SK-N-SH (cell line): ENCODE measurements around the gene OR52A1. TPM values are rescaled to one million over a fixed set of nuclear protein-coding genes. Genes with fewer than 3 reads are reported as not detected.

ENCODE experiments used
- CTCF ChIA-PET: fragments of 300-600, 350-600 bp; formaldehyde crosslinking; extraction: SDS; loops from one replicate; lab custom pipeline; 2021; lab: Yijun Ruan, JAX
- POLR2A ChIA-PET: fragments of 350-600 bp; sonication (Branson Sonifier 250); formaldehyde crosslinking; extraction: SDS; loops from one replicate; lab custom pipeline; 2020; ENCODE audit warnings: antibody characterized with exemption, inconsistent platforms; lab: Yijun Ruan, JAX
- DNase-seq: peaks from one replicate; pipeline ENCODE4 v3.0.0; 2012
- H2AFZ ChIP-seq: fragments of 200-600 bp; sonication (generic); 2 replicates; pipeline ENCODE4 v1.8.1; 2016; ENCODE audit warnings: antibody characterized with exemption, mild to moderate bottlenecking, low read depth
- H3F3A ChIP-seq: fragments of 200-600 bp; sonication (generic); replicated peaks from 2 replicates; pipeline ENCODE3; 2016; ENCODE audit warnings: antibody characterized with exemption, mild to moderate bottlenecking; ENCODE audit not compliant: insufficient read depth
- H3K27ac ChIP-seq, 2 experiments: fragments of 200-500 bp in 1 of 2; fragments of 200-600 bp in 1 of 2; sonication (Bioruptor generic) in 1 of 2; sonication (generic), shearing (Covaris generic) in 1 of 2; 2 replicates each; pipeline versions ENCODE4 v1.5.1 to v1.6.1; 2014 to 2016; ENCODE audit warnings: low read depth in 2 of 2, inconsistent platforms in 1 of 2, low read length in 1 of 2, mild to moderate bottlenecking in 1 of 2, mixed read lengths in 1 of 2
- H3K27me3 ChIP-seq: fragments of 200-600 bp; sonication (generic), shearing (Covaris generic); 2 replicates; pipeline ENCODE4 v1.6.1; 2016; ENCODE audit warnings: mixed run types; ENCODE audit not compliant: insufficient read depth
- H3K36me3 ChIP-seq, 2 experiments: fragments of 200-500 bp in 1 of 2; fragments of 200-600 bp in 1 of 2; sonication (Bioruptor generic) in 1 of 2; sonication (generic) in 1 of 2; replicated peaks in 1 of 2; 2 replicates each; pipeline versions ENCODE3 to v1.5.1; 2014 to 2016; ENCODE audit warnings: low read length in 1 of 2, mild to moderate bottlenecking in 1 of 2; ENCODE audit not compliant: insufficient read depth in 2 of 2, control insufficient read depth in 1 of 2
- H3K4me1 ChIP-seq, 2 experiments: fragments of 200-500 bp in 1 of 2; fragments of 200-600 bp in 1 of 2; sonication (Bioruptor generic) in 1 of 2; sonication (generic), shearing (Covaris generic) in 1 of 2; 2 replicates each; pipeline versions ENCODE4 v1.5.1 to v1.6.1; 2014 to 2016; ENCODE audit warnings: low read depth in 1 of 2, low read length in 1 of 2, mixed run types in 1 of 2; ENCODE audit not compliant: insufficient read depth in 2 of 2, control insufficient read depth in 1 of 2
- H3K4me2 ChIP-seq: fragments of 200-600 bp; sonication (generic), shearing (Covaris generic); 2 replicates; pipeline ENCODE4 v1.6.1; 2017; ENCODE audit warnings: mixed run types
- H3K4me3 ChIP-seq, 2 experiments: fragments of 200-500 bp in 1 of 2; fragments of 200-600 bp in 1 of 2; sonication (Bioruptor generic) in 1 of 2; sonication (generic), shearing (Covaris generic) in 1 of 2; 2 replicates each; pipeline versions ENCODE4 v1.5.1 to v1.8.1; 2014 to 2016; ENCODE audit warnings: low read depth in 2 of 2, inconsistent platforms in 1 of 2, low read length in 1 of 2, mild to moderate bottlenecking in 1 of 2, mixed read lengths in 1 of 2, moderate library complexity in 1 of 2
- H3K79me2 ChIP-seq: fragments of 200-600 bp; sonication (generic); 2 replicates; pipeline ENCODE4 v1.8.1; 2017; ENCODE audit warnings: mild to moderate bottlenecking; ENCODE audit not compliant: insufficient read depth
- H3K9ac ChIP-seq: fragments of 200-600 bp; sonication (generic); 2 replicates; pipeline ENCODE4 v1.6.1; 2017; ENCODE audit warnings: mixed run types
- H3K9me2 ChIP-seq: fragments of 200-600 bp; sonication (generic); 2 replicates; pipeline ENCODE4 v1.6.1; 2017; ENCODE audit warnings: mixed run types
- H3K9me3 ChIP-seq: fragments of 200-600 bp; sonication (generic); 2 replicates; pipeline ENCODE4 v1.6.1; 2017; ENCODE audit warnings: mixed run types, mild to moderate bottlenecking, moderate library complexity
- H4K20me1 ChIP-seq: fragments of 200-600 bp; sonication (generic); 2 replicates; pipeline ENCODE4 v1.6.1; 2017; ENCODE audit warnings: mild to moderate bottlenecking, mixed run types; ENCODE audit not compliant: insufficient read depth
- EP300 ChIP-seq, 2 experiments: IDR thresholded peaks; 2 replicates each; pipeline versions ENCODE4 v1.4.0 to v1.6.1; 2012; ENCODE audit warnings: borderline replicate concordance in 1 of 2, low read depth in 1 of 2, low read length in 1 of 2
- FOXM1 ChIP-seq: IDR thresholded peaks from 2 replicates; pipeline ENCODE4 v1.4.0; 2012; ENCODE audit warnings: low read depth, mild to moderate bottlenecking
- JUND ChIP-seq: IDR thresholded peaks from 2 replicates; pipeline ENCODE4 v1.4.0; 2012
- MEF2A ChIP-seq: IDR thresholded peaks from 2 replicates; pipeline ENCODE4 v1.4.0; 2012; ENCODE audit warnings: low read depth, borderline replicate concordance
- MXI1 ChIP-seq: IDR thresholded peaks from 2 replicates; pipeline ENCODE4 v1.6.1; 2012; ENCODE audit warnings: mild to moderate bottlenecking, low read depth, low read length, improper control_type of control experiment
- NRF1 ChIP-seq: IDR thresholded peaks from 2 replicates; pipeline ENCODE4 v1.6.1; 2012; ENCODE audit warnings: low read depth, mild to moderate bottlenecking, low read length
- RCOR1 ChIP-seq: fragments of 150-350 bp; IDR thresholded peaks from 2 replicates; pipeline ENCODE4 v1.6.1; 2017; ENCODE audit warnings: antibody characterized with exemption, low read length
- RFX5 ChIP-seq: IDR thresholded peaks from 2 replicates; pipeline ENCODE4 v1.6.1; 2012; ENCODE audit warnings: mild to moderate bottlenecking, improper control_type of control experiment, low read length
- RXRA ChIP-seq: IDR thresholded peaks from 2 replicates; pipeline ENCODE4 v1.4.0; 2012; ENCODE audit warnings: low read depth, mild to moderate bottlenecking, borderline replicate concordance
- SMC3 ChIP-seq: IDR thresholded peaks from 2 replicates; pipeline ENCODE4 v1.6.1; 2012; ENCODE audit warnings: low read depth, low read length, improper control_type of control experiment
- TAF1 ChIP-seq: IDR thresholded peaks from 2 replicates; pipeline ENCODE4 v1.6.1; 2012; ENCODE audit warnings: low read depth, mild to moderate bottlenecking, low read length, moderate library complexity, borderline replicate concordance
- TCF12 ChIP-seq: IDR thresholded peaks from 2 replicates; pipeline ENCODE4 v1.4.0; 2012
- TEAD4 ChIP-seq: IDR thresholded peaks from 2 replicates; pipeline ENCODE4 v1.4.0; 2012; ENCODE audit warnings: mild to moderate bottlenecking, borderline replicate concordance; ENCODE audit not compliant: insufficient read depth
- polyA plus RNA-seq, 3 experiments: library from polyadenylated mRNA; depleted of rRNA; stranded (reverse); fragments of >200 nt; gene quantifications; 2 replicates each; pipeline ENCODE4 v1.2.3, GENCODE V29; 2012
- TF ChIP-seq, protein P1 (sequence below): IDR thresholded peaks from 2 replicates; pipeline ENCODE4; 2012
- TF ChIP-seq, protein P2 (sequence below): IDR thresholded peaks from 2 replicates; pipeline ENCODE4 v1.4.0; 2012; ENCODE audit warnings: low read depth, borderline replicate concordance
- TF ChIP-seq, protein P3 (sequence below): IDR thresholded peaks from 2 replicates; pipeline ENCODE4 v1.4.0; 2012; ENCODE audit warnings: low read depth, borderline replicate concordance
- TF ChIP-seq, protein P4 (sequence below): IDR thresholded peaks from 2 replicates; pipeline ENCODE4 v1.6.1; 2012; ENCODE audit warnings: mild to moderate bottlenecking, low read depth, low read length, moderate library complexity
- TF ChIP-seq, protein P5 (sequence below): fragments of 200-600 bp; sonication (generic); IDR thresholded peaks from 2 replicates; pipeline ENCODE4 v1.6.1; 2017; ENCODE audit warnings: antibody characterized with exemption, mild to moderate bottlenecking, moderate library complexity

Gene OR52A1
- polyA plus RNA-seq, 1 of the 3 experiments (the other 2 are of a cell fraction): not detected

DNA sequence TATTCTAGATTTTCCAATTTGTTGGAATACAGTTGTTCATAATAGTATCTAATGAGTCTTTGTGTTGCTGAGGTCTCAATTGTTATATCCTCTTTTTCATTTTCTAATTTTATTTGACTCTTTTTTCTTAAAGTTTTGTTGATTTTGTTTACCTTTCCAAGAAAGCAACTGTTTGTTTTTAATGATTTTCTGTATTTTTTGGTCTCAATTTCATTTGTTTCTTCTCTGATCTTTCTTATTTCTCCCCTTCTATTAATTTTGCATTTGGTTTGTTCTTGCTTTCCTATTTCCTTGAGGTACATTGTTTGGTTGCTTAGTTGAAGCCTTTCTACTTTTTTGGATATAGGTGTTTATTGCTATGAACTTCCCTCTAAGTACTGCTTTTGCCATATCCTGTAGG, 5.2 kb upstream of the OR52A1 start:
- Histone ChIP-seq H3K9me3 (no peaks in the 10 kb centered on the region), H3K27me3 (no peaks in the 10 kb centered on the region), H3K4me3 (no peak overlapping the region), H3K36me3 (no peaks in the 10 kb centered on the region), H3K9ac (no peak overlapping the region), H3K27ac (no peak overlapping the region), H4K20me1 (no peaks in the 10 kb centered on the region), H3K4me2 (no peak overlapping the region), H3K79me2 (no peaks in the 10 kb centered on the region), H3K4me1 (no peaks in the 10 kb centered on the region), H2AFZ (no peak overlapping the region), H3K9me2 (no peaks in the 10 kb centered on the region), H3F3A (no peaks in the 10 kb centered on the region)
- ChIA-PET CTCF (no interaction called here), POLR2A (no interaction called here)
- TF ChIP-seq, protein P1, sequence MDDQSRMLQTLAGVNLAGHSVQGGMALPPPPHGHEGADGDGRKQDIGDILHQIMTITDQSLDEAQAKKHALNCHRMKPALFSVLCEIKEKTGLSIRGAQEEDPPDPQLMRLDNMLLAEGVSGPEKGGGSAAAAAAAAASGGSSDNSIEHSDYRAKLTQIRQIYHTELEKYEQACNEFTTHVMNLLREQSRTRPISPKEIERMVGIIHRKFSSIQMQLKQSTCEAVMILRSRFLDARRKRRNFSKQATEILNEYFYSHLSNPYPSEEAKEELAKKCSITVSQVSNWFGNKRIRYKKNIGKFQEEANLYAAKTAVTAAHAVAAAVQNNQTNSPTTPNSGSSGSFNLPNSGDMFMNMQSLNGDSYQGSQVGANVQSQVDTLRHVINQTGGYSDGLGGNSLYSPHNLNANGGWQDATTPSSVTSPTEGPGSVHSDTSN: no peak
- TF ChIP-seq, protein P2, sequence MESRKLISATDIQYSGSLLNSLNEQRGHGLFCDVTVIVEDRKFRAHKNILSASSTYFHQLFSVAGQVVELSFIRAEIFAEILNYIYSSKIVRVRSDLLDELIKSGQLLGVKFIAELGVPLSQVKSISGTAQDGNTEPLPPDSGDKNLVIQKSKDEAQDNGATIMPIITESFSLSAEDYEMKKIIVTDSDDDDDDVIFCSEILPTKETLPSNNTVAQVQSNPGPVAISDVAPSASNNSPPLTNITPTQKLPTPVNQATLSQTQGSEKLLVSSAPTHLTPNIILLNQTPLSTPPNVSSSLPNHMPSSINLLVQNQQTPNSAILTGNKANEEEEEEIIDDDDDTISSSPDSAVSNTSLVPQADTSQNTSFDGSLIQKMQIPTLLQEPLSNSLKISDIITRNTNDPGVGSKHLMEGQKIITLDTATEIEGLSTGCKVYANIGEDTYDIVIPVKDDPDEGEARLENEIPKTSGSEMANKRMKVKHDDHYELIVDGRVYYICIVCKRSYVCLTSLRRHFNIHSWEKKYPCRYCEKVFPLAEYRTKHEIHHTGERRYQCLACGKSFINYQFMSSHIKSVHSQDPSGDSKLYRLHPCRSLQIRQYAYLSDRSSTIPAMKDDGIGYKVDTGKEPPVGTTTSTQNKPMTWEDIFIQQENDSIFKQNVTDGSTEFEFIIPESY: no peak
- TF ChIP-seq NRF1 (no peak), RFX5 (no peak), RCOR1 (no peak), MXI1 (no peak), EP300 (IDR thresholded peaks at IDR 0.05; ENCODE audit: borderline replicate concordance in 1 of 2, low read depth in 1 of 2, low read length in 1 of 2) (no peak), SMC3 (no peak), TEAD4 (no peak), TCF12 (no peak), JUND (no peak), FOXM1 (no peak), MEF2A (no peak), TAF1 (no peak), RXRA (no peak)
- TF ChIP-seq, protein P3, sequence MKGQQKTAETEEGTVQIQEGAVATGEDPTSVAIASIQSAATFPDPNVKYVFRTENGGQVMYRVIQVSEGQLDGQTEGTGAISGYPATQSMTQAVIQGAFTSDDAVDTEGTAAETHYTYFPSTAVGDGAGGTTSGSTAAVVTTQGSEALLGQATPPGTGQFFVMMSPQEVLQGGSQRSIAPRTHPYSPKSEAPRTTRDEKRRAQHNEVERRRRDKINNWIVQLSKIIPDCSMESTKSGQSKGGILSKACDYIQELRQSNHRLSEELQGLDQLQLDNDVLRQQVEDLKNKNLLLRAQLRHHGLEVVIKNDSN: no peak
- TF ChIP-seq, protein P4, sequence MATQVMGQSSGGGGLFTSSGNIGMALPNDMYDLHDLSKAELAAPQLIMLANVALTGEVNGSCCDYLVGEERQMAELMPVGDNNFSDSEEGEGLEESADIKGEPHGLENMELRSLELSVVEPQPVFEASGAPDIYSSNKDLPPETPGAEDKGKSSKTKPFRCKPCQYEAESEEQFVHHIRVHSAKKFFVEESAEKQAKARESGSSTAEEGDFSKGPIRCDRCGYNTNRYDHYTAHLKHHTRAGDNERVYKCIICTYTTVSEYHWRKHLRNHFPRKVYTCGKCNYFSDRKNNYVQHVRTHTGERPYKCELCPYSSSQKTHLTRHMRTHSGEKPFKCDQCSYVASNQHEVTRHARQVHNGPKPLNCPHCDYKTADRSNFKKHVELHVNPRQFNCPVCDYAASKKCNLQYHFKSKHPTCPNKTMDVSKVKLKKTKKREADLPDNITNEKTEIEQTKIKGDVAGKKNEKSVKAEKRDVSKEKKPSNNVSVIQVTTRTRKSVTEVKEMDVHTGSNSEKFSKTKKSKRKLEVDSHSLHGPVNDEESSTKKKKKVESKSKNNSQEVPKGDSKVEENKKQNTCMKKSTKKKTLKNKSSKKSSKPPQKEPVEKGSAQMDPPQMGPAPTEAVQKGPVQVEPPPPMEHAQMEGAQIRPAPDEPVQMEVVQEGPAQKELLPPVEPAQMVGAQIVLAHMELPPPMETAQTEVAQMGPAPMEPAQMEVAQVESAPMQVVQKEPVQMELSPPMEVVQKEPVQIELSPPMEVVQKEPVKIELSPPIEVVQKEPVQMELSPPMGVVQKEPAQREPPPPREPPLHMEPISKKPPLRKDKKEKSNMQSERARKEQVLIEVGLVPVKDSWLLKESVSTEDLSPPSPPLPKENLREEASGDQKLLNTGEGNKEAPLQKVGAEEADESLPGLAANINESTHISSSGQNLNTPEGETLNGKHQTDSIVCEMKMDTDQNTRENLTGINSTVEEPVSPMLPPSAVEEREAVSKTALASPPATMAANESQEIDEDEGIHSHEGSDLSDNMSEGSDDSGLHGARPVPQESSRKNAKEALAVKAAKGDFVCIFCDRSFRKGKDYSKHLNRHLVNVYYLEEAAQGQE: no peak
- TF ChIP-seq, protein P5, sequence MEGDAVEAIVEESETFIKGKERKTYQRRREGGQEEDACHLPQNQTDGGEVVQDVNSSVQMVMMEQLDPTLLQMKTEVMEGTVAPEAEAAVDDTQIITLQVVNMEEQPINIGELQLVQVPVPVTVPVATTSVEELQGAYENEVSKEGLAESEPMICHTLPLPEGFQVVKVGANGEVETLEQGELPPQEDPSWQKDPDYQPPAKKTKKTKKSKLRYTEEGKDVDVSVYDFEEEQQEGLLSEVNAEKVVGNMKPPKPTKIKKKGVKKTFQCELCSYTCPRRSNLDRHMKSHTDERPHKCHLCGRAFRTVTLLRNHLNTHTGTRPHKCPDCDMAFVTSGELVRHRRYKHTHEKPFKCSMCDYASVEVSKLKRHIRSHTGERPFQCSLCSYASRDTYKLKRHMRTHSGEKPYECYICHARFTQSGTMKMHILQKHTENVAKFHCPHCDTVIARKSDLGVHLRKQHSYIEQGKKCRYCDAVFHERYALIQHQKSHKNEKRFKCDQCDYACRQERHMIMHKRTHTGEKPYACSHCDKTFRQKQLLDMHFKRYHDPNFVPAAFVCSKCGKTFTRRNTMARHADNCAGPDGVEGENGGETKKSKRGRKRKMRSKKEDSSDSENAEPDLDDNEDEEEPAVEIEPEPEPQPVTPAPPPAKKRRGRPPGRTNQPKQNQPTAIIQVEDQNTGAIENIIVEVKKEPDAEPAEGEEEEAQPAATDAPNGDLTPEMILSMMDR: no peak
- no peak for DNase-seq
